ENCODE measurements around the gene VPS26B.
"Not testable (repeated sequence)": the region's sequence is repeated elsewhere in the genome, so short reads cannot be mapped to it uniquely, and the experiment has no call there.

Gene VPS26B

DNA sequence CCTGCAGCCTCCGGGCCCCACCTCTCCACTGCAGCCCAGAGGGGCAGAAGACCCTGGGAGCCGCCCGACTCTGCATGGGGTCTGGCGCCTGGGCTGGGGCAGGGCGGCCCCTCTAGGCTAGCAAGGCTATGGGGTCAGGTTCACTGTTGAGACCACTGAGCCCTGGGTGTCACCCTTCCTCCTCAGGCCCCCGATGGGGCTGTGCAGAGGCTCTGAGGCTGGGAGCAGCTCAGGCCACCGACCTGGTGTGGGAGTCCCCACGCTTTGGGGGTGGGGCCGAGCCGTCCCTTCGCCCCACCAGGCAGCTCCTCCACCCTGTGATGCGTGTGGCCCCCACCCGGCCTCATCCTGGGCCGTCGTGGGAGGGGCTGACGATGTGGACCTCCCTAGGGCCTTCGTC, 57.2 kb downstream of the VPS26B start:
- not testable (repeated sequence) for DNase-seq

GRCh38 chr11:134282121-134283045, 57.9 kb downstream of the VPS26B start:
- DNase-seq: no peak

DNA sequence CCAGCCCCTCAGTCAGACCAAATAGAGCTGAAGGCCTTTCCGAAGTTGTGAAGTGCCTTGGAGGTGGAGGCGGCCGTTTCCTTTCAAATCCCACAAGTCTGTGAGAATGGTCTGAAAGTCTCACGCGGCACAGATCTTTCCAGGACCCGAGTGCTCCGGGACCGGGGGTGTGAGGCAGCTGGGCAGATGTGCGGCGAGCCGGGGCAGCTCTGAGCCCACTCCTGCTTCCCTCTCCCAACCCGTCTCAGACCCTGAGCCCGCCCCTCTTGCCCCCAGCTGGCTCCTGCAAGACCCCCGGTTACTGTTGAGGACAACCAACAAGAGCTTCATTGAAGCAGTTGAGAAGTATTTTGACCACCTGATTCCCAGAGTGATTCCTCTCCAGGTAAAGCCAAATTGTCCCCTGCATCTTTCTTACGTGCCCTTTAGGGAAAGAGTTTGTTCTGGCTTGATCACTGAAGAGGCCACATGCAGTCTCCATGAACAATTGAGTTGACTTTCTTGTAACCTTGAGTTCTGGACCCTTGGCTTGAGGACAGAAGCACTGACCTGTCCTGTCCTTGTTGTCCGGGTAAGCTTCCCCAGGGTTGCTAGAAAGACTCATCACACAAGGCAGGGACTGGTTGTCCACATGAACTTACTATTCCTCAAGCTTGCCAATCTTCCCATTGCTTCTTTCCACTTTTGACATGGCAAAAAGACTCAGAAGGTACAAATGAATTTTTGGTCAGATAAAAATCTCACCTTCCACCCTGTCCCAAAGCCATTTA, 59.2 kb downstream of the VPS26B start:
- DNase-seq: no peak

GRCh38 chr11:134284349-134284748, 59.9 kb downstream of the VPS26B start:
- DNase-seq: not testable (repeated sequence)

- no peak for DNase-seq
These were observed 63.1 kb downstream of the VPS26B start for GRCh38 chr11:134287561-134287960.

DNA sequence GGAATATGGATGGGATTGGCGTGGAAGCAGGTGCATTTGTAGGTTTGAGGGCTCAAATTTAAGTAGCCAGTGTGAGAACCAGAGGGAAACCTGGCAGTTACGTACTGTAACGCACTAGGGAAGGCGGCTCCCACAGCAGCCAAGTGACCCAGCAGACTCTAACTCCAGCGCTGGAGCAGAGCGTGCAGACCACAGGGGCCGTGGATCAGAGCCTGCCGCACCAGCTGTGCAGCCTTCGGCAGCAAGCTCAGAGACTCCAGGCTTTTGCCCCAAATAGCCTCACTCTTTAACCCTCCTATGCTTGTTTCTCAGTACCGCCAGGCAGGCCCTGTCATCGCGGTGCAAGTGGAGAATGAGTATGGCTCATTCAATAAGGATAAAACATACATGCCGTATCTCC, 64.0 kb downstream of the VPS26B start:
- no peak for DNase-seq

DNA sequence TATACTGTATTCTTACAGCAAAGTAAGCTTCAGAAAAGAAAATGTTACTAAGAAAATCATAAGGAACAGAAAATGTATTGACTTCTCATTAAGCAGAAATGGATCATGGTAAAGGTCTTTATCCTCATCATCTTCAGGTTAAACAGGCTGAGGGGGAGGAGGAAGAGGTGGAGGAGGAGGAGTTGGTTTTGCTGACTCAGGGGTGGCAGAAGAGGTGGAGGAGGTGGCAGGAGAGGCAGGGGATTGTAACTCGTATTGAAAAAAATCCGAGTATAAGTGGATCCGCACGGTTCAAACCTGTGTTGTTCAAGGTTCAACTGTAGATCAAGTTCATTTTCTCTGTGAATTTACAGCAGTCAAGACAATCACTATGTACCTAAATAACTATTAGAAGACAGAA, 64.7 kb downstream of the VPS26B start:
- no peak for DNase-seq

DNA sequence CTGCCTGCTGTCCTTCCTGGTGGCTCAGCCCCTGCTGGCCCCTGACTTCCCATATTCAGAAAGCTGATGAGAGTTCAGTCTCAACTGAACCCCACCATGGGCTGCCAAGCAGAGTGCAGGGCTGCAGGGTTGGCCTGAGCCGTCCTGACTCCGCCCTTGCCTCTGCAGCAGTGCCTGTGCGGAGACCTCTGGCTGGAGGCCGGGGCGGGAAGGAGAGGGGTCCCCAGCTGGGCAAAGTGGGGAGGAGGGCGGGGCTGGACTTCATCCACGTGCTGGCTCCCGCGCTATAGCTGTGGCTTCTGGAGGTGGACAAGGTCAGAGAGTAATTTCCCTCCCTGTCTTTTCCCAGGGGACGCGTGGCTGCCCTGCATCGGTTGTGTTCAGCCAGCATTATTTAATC, 65.3 kb downstream of the VPS26B start:
- DNase-seq: no peak

GRCh38 chr11:134290646-134291045, 66.2 kb downstream of the VPS26B start:
- DNase-seq: no peak

DNA sequence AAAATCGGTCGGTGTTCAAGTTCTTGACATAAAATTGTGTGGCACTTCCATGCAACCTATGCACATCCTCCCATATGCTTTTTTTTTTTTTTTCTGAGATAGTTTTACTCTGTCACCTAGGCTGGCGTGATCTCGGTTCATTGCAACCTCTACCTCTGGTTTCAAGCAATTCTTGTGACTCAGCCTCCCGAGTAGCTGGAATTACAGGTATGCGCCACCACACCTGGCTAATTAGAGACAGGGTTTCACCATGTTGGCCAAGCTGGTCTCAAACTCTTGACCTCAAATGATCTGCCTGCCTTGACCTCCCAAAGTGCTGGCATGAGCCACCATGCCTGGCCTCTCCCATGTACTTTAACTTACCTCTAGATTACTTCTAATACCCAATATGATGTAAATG, 66.7 kb downstream of the VPS26B start:
- DNase-seq: no peak

DNA sequence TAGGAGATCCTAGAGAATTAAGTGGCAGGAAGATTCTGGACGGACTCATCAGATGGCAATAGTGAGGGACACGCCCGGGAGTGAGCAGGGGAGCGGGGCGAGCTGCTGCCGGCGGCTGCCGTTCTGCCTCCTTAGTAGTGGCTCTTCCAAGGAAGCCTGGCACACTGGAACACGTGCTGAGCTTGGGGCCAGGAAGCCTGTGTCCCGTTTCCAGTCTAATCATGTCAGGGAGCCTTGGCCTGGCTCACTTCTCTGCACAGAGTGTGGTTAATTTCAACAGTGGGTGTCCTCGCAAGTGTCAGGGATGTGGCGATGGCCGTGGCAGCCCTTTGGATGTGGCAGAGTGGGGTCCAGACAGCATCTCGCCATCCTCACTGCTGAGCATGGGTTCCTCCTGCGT, 68.2 kb downstream of the VPS26B start:
- no peak for DNase-seq

- no peak for DNase-seq
These were observed 68.9 kb downstream of the VPS26B start for GRCh38 chr11:134293119-134294113.

DNA sequence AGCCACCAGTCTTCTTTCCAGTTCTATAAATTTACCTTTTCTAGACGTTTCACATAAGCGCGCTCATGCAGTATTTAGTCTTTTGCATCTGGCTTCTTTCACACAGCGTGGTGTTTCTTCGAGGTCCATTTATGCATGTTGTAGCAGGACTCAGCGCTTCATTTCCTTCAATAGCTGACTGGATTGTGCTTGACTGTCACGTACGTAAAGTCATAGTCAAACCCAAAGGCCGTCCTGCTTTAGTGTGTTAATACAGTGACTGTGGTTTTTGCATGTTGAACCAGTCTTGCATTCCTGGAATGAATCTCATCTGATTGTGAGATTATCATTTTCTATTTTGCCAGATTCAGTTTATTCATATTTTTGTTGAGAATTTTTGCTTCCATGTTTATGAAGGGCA, 70.2 kb downstream of the VPS26B start:
- no peak for DNase-seq
